ENCODE measurements around the gene ALDH1A1. TPM values are rescaled to one million over a fixed set of nuclear protein-coding genes. Genes with fewer than 3 reads are reported as not detected.

ALDH1A1 gene
- total RNA-seq, 5 donors from 2014 or later (not counting 1 experiment from before 2014, with no cell fraction given) = 0.47 to 1.3 (median 0.95) TPM

GRCh38 chr9:72984226-72984947 lies 31.5 kb upstream of the ALDH1A1 start:
- no peak overlapping the region for H3K27ac ChIP-seq (ENCODE audit: low read length)
- no peak overlapping the region for H3K27ac Mint-ChIP-seq
- no peaks in the 10 kb centered on the region for H3K27me3 ChIP-seq (replicated peaks in 1 of 2; ENCODE audit: control insufficient read depth in 2 of 2, extremely low read depth in 1 of 2, insufficient read depth in 2 of 2, low read length in 1 of 2)
- CTCF ChIA-PET = interaction anchor here in 1 of 2 donors (0.5 kb wide), 1 partner anchor 1424 kb away, joined by 4 read pairs; no protein-coding TSS in a partner anchor
- POLR2A ChIA-PET = no interaction called here
- WGBS (ENCODE audit: insufficient coverage) = 65% methylated on average over 2 of the region's 2 CpGs
- ATAC-seq (replicated peaks in 1 of 4) = peak in 1 of 4 experiments; percentile 23
- DNase-seq = no peak
- H3K4me3 ChIP-seq (ENCODE audit: control insufficient read depth in 1 of 2, extremely low read depth in 1 of 2, low read length in 1 of 2) = no peak overlapping the region
- no peaks in the 10 kb centered on the region for H3K4me1 Mint-ChIP-seq
- H3K36me3 ChIP-seq (ENCODE audit: control insufficient read depth in 2 of 2, extremely low read depth in 1 of 2, insufficient read depth in 1 of 2, low read length in 1 of 2) = no peaks in the 10 kb centered on the region
- no peak overlapping the region for H3K4me3 Mint-ChIP-seq
- no peaks in the 10 kb centered on the region for H3K9me3 Mint-ChIP-seq
- H3K4me1 ChIP-seq (ENCODE audit: control insufficient read depth in 1 of 2, extremely low read depth in 1 of 2, insufficient read depth in 2 of 2, low read length in 2 of 2) = no peaks in the 10 kb centered on the region
- peaks cover 2 to 10% of the 10 kb centered on the region in 2 donors for H3K27me3 Mint-ChIP-seq
- no peaks in the 10 kb centered on the region for H3K9me3 ChIP-seq
- no peaks in the 10 kb centered on the region for H3K36me3 Mint-ChIP-seq

GRCh38 chr9:72983512-72984225 lies 30.8 kb upstream of the ALDH1A1 start:
- no peak overlapping the region for H3K27ac ChIP-seq (ENCODE audit: low read length)
- Mint-ChIP-seq H3K27me3 (peaks cover 2 to 10% of the 10 kb centered on the region in 2 donors), H3K4me3 (no peak overlapping the region), H3K36me3 (no peaks in the 10 kb centered on the region), H3K4me1 (no peaks in the 10 kb centered on the region), H3K9me3 (no peaks in the 10 kb centered on the region), H3K27ac (no peak overlapping the region)
- DNase-seq (no peak), ATAC-seq (replicated peaks in 1 of 4) (no peak)
- H3K9me3 ChIP-seq = no peaks in the 10 kb centered on the region
- no peaks in the 10 kb centered on the region for H3K36me3 ChIP-seq (ENCODE audit: control insufficient read depth in 2 of 2, extremely low read depth in 1 of 2, insufficient read depth in 1 of 2, low read length in 1 of 2)
- WGBS (ENCODE audit: insufficient coverage) = no CpG with 5 or more reads among the region's 5 CpGs
- no peaks in the 10 kb centered on the region for H3K4me1 ChIP-seq (ENCODE audit: control insufficient read depth in 1 of 2, extremely low read depth in 1 of 2, insufficient read depth in 2 of 2, low read length in 2 of 2)
- ChIA-PET POLR2A (no interaction called here), CTCF (interaction anchor here in 1 of 2 donors (0.6 kb wide), 1 partner anchor 43 kb away, joined by 3 read pairs; no protein-coding TSS in a partner anchor)
- H3K4me3 ChIP-seq (ENCODE audit: control insufficient read depth in 1 of 2, extremely low read depth in 1 of 2, low read length in 1 of 2) = no peak overlapping the region
- H3K27me3 ChIP-seq (replicated peaks in 1 of 2; ENCODE audit: control insufficient read depth in 2 of 2, extremely low read depth in 1 of 2, insufficient read depth in 2 of 2, low read length in 1 of 2) = no peaks in the 10 kb centered on the region

DNA sequence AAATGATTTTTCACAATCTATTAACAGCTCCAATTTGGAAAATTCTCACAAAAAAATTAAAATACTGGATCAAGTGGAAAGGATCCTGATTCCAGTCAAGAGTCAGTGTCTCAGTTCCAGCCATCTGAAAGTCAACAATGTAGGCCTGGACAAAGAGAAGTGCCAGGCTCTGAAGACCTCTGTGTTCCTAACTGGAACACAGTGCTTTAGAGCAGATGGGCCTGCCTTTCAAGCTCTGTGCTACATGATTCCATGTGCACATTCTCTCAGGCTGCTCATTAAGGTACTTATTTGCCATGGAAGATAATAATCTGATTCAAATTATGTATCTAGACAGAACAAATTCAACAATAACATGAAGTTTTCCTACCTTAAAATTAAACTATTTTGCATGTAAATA lies 30.2 kb upstream of the ALDH1A1 start:
- Mint-ChIP-seq H3K9me3 (no peaks in the 10 kb centered on the region), H3K27me3 (peaks cover 2 to 10% of the 10 kb centered on the region in 2 donors), H3K4me1 (no peaks in the 10 kb centered on the region), H3K4me3 (no peak overlapping the region), H3K27ac (no peak overlapping the region), H3K36me3 (no peaks in the 10 kb centered on the region)
- no peak overlapping the region for H3K4me3 ChIP-seq (ENCODE audit: control insufficient read depth in 1 of 2, extremely low read depth in 1 of 2, low read length in 1 of 2)
- H3K36me3 ChIP-seq (ENCODE audit: control insufficient read depth in 2 of 2, extremely low read depth in 1 of 2, insufficient read depth in 1 of 2, low read length in 1 of 2) = no peaks in the 10 kb centered on the region
- H3K9me3 ChIP-seq = no peaks in the 10 kb centered on the region
- POLR2A ChIA-PET = no interaction called here
- CTCF ChIA-PET = interaction anchor here in 1 of 2 donors (0.6 kb wide), 1 partner anchor 43 kb away, joined by 3 read pairs; no protein-coding TSS in a partner anchor
- H3K4me1 ChIP-seq (ENCODE audit: control insufficient read depth in 1 of 2, extremely low read depth in 1 of 2, insufficient read depth in 2 of 2, low read length in 2 of 2) = no peaks in the 10 kb centered on the region
- H3K27me3 ChIP-seq (replicated peaks in 1 of 2; ENCODE audit: control insufficient read depth in 2 of 2, extremely low read depth in 1 of 2, insufficient read depth in 2 of 2, low read length in 1 of 2) = no peaks in the 10 kb centered on the region
- H3K27ac ChIP-seq (ENCODE audit: low read length) = no peak overlapping the region
- DNase-seq (no peak), ATAC-seq (replicated peaks in 1 of 4) (no peak)

DNA sequence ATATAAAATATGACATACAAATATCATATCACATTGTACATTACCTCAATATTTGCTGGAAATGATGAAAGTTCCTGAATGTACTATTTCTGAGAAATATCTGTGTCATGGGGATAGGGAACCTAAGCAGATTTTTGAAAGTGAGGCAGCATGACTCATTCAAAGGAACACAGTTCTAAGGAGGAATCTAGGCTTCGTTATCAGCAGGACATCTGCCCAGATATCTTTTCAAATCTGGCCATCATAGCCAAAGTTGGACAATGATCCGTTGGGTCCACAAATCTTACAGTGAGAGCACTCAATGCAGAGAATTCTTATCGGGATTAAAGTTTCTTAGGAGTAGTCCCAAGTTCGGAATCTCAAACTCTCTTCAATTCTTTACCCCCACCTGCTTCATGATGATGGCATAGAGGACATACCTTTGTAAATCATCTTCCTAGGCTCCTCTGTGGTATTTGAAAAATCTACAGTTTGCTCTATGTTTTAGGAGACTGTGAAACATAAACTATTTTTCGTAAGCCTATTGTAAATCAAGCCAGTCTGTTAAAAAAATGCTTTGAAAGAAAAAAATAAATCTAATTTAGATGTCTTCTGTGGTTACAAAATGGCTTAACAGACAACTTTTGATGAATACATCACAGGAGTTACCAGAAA lies 29.4 kb upstream of the ALDH1A1 start:
- Mint-ChIP-seq H3K4me3 (no peak overlapping the region), H3K27ac (no peak overlapping the region)
- no peak for ATAC-seq (replicated peaks in 1 of 4)

DNA sequence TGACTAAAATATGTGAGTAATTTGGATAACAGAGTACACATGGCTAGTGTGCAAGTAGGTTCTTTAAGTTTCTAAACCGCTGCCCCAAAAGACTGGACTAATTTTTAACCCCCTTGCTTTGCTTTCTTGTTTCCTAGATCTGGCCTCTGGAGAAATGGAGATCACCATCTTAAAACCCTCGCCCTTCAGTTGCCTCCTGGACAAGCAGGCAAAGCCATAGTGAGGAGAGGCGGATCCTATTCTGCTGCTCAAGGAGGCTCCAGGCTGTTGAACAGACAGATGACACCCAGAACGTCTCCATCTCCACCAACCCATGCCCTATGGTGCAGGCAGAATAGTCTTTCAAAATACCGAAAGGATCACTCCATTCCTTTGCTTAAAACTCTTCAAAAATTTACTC lies 28.6 kb upstream of the ALDH1A1 start:
- H3K27ac ChIP-seq (ENCODE audit: low read length) = no peak overlapping the region
- no peaks in the 10 kb centered on the region for H3K36me3 ChIP-seq (ENCODE audit: control insufficient read depth in 2 of 2, extremely low read depth in 1 of 2, insufficient read depth in 1 of 2, low read length in 1 of 2)
- no peak overlapping the region for H3K4me3 Mint-ChIP-seq
- POLR2A ChIA-PET = no interaction called here
- no peaks in the 10 kb centered on the region for H3K27me3 ChIP-seq (replicated peaks in 1 of 2; ENCODE audit: control insufficient read depth in 2 of 2, extremely low read depth in 1 of 2, insufficient read depth in 2 of 2, low read length in 1 of 2)
- H3K27me3 Mint-ChIP-seq = peaks cover 2 to 4% of the 10 kb centered on the region in 2 donors
- no peaks in the 10 kb centered on the region for H3K9me3 Mint-ChIP-seq
- H3K4me1 Mint-ChIP-seq = no peaks in the 10 kb centered on the region
- DNase-seq (no peak), ATAC-seq (replicated peaks in 1 of 4) (no peak)
- H3K9me3 ChIP-seq = no peaks in the 10 kb centered on the region
- H3K4me3 ChIP-seq (ENCODE audit: control insufficient read depth in 1 of 2, extremely low read depth in 1 of 2, low read length in 1 of 2) = no peak overlapping the region
- H3K27ac Mint-ChIP-seq = no peak overlapping the region
- WGBS (ENCODE audit: insufficient coverage) = 59% methylated on average over 4 of the region's 5 CpGs
- H3K4me1 ChIP-seq (ENCODE audit: control insufficient read depth in 1 of 2, extremely low read depth in 1 of 2, insufficient read depth in 2 of 2, low read length in 2 of 2) = no peaks in the 10 kb centered on the region
- no peaks in the 10 kb centered on the region for H3K36me3 Mint-ChIP-seq
- CTCF ChIA-PET = no interaction called here

More for the DNA sequence above, 29.4 kb upstream of the ALDH1A1 start:
- Mint-ChIP-seq H3K9me3 (no peaks in the 10 kb centered on the region), H3K27me3 (peaks cover 2 to 10% of the 10 kb centered on the region in 2 donors), H3K36me3 (no peaks in the 10 kb centered on the region), H3K4me1 (no peaks in the 10 kb centered on the region)
- ChIA-PET CTCF (no interaction called here), POLR2A (no interaction called here)
- DNase-seq = no peak
- no peaks in the 10 kb centered on the region for H3K4me1 ChIP-seq (ENCODE audit: control insufficient read depth in 1 of 2, extremely low read depth in 1 of 2, insufficient read depth in 2 of 2, low read length in 2 of 2)
- 50% methylated on average over 1 of the region's 5 CpGs for WGBS (ENCODE audit: insufficient coverage)
- no peak overlapping the region for H3K4me3 ChIP-seq (ENCODE audit: control insufficient read depth in 1 of 2, extremely low read depth in 1 of 2, low read length in 1 of 2)
- H3K36me3 ChIP-seq (ENCODE audit: control insufficient read depth in 2 of 2, extremely low read depth in 1 of 2, insufficient read depth in 1 of 2, low read length in 1 of 2) = no peaks in the 10 kb centered on the region
- H3K27me3 ChIP-seq (replicated peaks in 1 of 2; ENCODE audit: control insufficient read depth in 2 of 2, extremely low read depth in 1 of 2, insufficient read depth in 2 of 2, low read length in 1 of 2) = no peaks in the 10 kb centered on the region
- H3K9me3 ChIP-seq = no peaks in the 10 kb centered on the region
- no peak overlapping the region for H3K27ac ChIP-seq (ENCODE audit: low read length)

GRCh38 chr9:72980600-72981265 lies 27.9 kb upstream of the ALDH1A1 start:
- no peaks in the 10 kb centered on the region for H3K9me3 ChIP-seq
- ATAC-seq (replicated peaks in 1 of 4) (no peak), DNase-seq (no peak)
- H3K27ac Mint-ChIP-seq = no peak overlapping the region
- H3K4me3 Mint-ChIP-seq = no peak overlapping the region
- no peaks in the 10 kb centered on the region for H3K36me3 Mint-ChIP-seq
- peaks cover 2 to 7% of the 10 kb centered on the region in 2 donors for H3K27me3 Mint-ChIP-seq
- CTCF ChIA-PET = no interaction called here
- no peaks in the 10 kb centered on the region for H3K9me3 Mint-ChIP-seq
- H3K36me3 ChIP-seq (ENCODE audit: control insufficient read depth in 2 of 2, extremely low read depth in 1 of 2, insufficient read depth in 1 of 2, low read length in 1 of 2) = no peaks in the 10 kb centered on the region
- H3K4me3 ChIP-seq (ENCODE audit: control insufficient read depth in 1 of 2, extremely low read depth in 1 of 2, low read length in 1 of 2) = no peak overlapping the region
- H3K27me3 ChIP-seq (replicated peaks in 1 of 2; ENCODE audit: control insufficient read depth in 2 of 2, extremely low read depth in 1 of 2, insufficient read depth in 2 of 2, low read length in 1 of 2) = no peaks in the 10 kb centered on the region
- no peak overlapping the region for H3K27ac ChIP-seq (ENCODE audit: low read length)
- WGBS (ENCODE audit: insufficient coverage) = no CpG with 5 or more reads among the region's 12 CpGs
- no peaks in the 10 kb centered on the region for H3K4me1 Mint-ChIP-seq
- no peaks in the 10 kb centered on the region for H3K4me1 ChIP-seq (ENCODE audit: control insufficient read depth in 1 of 2, extremely low read depth in 1 of 2, insufficient read depth in 2 of 2, low read length in 2 of 2)
- POLR2A ChIA-PET = no interaction called here

All from T-cell (primary cell).